Fibroblast of peridontal ligament (primary cell): ENCODE data around the gene FARS2.
A peak's percentile ranks its signal among the peaks of the same experiment; 100 is the strongest.

ENCODE experiments used
- DNase-seq: peaks from one replicate; pipeline ENCODE4 v3.0.0-alpha.2; 2010; ENCODE audit errors: extremely low read depth

Gene FARS2

DNA sequence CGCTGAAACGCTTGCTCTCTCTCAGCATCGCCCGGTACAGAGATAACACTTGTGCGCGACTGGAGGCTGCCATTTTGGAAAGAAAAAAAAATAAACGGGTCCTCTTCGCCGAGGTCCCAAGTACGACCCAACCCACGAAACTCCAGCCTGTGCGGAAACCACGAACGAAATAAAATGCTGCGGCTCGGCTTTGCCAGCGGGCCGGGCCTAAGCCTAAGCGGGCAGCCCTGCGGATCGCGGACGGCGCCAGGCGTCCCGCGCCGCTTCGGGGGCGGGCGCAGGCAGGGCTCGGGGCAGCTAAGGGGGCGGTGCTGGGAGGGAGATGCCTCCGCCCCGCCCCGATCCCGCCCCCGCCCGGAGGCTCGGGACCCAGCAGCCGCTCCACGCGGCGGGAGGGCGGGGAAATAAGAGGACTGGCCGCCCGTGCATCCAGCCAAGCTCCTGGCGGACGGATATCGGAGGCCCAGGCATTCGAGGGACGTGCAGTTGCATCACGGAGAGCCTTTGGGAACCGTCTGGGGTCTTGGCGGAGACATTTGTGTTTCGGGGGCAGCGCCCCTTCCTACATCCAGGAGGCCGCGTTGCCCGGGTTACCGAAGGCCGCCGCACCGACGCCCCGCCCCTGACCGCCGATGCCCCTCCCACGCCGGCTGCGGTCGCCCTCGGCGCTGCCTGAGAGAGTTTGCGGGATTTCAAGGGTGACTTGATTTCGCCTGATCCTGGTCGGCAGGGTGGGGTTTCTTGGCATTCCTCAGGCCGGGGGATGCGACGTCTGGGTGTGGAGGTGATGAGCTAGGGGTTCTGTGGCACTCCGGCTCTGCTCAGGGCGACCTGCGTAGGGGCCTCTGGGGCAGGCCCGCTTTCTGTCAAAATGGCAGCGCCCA lies at the start of gene FARS2, which contains the start of gene LYRM4:
FARS2 (plus strand) TSS at position 853 of the 884 bp plus-strand sequence.
LYRM4 (minus strand) TSS at position 290 of the 884 bp plus-strand sequence; CDS start at position 73, 217 bp downstream.
- peak; percentile 78 for DNase-seq

DNA sequence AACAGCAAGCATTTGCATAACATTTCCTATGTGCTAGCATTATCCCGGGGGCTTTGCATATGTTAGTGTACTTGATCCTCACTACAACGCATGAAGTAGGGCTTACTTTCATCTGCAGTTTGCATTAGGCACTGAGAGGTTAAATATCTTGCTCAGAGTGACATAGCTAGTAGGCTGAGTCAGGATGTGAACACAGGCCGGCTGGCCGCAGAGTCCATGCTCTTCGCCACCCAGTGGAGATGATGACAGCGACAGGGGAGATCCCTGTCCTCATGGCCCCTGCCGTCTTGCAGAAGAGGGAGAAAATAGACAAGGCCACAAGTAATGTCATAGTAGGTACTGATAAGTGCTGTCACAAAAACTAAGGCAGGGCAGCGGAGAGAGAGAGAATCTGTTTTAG lies 47.5 kb upstream of the FARS2 start:
- peak; percentile 39 for DNase-seq

DNA sequence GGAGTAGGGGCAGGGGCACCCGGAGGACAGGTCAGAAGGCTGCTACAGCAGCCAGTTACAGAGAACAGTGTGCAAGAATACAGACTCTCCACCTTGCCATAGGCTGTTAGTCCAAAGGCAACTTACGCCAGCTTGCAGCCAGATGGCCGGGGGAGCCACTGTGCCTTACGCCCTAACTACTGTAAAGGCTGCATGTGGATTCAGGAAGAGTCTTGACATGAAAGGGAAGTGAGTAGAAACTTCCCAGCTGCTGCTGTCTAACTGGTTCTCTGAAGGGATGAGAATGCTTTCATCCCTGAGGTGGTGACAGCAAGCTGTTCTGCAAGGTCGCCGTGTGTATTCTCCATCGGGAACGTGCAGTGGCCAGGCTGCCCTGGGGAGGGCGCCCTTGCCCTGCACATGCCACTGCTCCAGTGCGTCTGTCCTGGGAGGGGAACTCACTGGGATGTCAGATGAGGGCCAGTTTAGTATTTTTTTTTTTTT lies 46.7 kb upstream of the FARS2 start:
- peak; percentile 38 for DNase-seq

DNA sequence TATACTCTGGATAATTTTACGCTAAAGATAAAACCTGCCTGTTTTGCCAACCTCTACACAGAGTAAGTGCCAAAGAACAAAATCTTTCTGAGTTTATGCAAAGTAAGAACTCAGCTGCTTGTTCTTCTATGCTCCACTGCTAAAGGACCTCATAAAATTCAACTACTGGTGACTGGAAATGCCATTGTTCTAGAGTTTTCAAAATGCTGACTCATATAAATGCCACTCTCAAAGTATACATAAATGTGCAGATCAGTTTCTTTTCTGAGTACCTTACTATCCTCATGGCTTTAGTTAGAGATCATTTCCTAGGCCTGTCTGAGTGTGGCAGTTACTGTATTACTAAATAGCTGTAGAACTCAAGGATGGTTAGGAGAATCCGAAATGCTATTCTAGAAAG lies 46.2 kb upstream of the FARS2 start:
- peak; percentile 66 for DNase-seq

DNA sequence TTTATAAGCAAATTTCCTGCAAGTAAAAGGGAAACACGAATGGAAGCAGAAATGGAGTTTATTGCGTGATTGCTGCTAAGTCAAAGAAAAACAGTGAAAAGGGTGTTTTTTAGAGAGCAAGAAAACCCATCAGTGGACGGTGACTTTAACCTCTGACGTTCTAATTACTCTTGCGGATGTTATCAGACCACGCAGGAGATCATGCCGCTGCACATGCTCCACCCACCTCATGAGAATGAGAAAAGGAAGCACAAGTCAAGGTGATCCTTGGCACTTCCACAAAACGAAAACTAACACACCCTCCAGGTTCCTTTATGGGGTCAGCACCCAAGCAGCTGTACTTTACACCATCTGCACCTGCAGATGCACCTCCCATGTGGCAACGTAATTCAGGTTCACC lies 45.5 kb upstream of the FARS2 start:
- DNase-seq, result no peak

DNA sequence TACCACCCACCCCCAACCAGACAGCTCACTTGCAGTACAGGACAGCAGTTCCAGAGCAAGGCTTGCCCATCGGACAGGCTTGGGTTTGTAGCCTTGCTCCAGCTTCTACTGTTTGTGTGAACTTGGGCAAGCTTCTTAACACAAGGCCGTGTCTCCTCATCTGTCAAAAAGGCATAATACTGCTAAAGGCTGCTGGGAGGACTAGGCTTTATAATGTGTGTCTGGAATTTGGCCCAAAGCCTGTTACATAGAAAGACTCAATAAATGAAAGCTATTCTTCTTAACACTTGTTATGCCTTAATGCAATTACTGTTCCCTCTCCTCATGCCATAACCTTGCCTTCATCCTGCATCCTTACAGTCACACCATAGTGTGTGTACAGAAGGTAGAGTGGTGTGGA lies 44.0 kb upstream of the FARS2 start:
- DNase-seq, result no peak

DNA sequence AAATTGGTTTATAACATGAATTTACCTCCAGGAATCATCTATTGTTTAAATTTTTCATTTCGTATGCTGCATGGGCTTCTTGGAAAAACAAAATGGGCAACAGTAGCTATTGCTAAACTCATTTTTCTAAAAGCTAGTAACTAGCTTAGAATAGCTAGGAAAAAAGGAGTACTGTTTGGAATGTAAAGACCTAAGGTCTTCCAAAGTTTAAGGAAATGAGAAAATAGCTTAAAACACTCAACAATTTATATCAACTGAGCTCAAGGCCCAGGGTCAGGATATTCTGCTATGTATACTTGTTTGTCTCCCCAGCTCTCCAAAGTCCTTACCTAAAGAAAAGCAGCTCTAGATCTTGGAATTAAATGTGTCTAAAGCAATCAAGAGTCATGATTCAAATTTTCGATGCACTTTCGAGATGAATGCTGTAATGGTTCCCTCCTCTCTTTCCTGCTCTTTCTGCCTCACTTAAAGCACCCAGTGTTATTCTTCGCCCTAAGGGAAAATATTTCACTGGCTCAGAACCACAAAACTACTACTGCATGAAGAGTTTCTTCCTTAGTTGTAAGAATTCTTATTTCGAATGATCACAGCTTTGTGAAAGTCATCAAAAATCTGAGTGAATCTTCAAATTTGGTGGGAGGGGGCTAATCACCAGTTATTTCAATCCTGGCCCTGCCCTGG lies 42.2 kb upstream of the FARS2 start:
- DNase-seq, result no peak

DNA sequence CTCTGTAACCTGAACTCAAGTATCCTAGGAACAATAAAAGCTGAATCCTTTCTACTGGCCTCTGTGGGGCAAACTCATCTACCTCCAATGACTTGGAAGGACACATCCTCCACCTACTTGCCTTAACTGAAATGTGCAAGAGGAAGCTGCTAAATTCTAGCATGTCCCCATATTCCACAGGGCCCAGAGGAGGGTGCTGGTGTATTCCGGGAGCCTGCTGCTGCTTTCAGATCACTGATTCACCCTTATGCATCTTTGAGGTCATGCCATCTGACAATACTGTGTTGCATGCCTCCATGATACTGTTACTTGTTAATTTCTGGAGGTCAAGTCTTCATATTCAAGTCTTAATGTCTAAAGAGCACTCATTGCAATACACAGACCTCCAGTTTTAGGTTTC lies 40.9 kb upstream of the FARS2 start:
- DNase-seq, result no peak

DNA sequence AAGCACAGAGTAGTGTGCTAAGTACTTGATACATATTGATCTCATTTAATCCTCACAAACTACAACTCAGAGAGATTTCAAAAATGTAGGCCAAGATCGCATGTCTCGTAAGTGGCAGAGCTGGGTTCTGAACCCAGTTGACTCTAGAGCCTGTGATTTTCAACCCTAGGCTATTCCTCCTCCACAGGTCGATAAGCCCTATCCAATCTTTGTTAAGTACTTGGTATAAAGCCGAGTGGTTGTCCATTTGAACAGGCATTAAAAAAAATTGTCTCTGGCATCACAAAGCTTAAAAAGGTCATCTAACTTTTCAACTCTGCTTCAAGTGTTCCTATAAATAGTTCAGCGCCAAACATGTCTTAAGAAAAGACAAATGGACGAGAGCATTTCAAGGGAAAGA lies 38.0 kb upstream of the FARS2 start:
- no peak for DNase-seq

DNA sequence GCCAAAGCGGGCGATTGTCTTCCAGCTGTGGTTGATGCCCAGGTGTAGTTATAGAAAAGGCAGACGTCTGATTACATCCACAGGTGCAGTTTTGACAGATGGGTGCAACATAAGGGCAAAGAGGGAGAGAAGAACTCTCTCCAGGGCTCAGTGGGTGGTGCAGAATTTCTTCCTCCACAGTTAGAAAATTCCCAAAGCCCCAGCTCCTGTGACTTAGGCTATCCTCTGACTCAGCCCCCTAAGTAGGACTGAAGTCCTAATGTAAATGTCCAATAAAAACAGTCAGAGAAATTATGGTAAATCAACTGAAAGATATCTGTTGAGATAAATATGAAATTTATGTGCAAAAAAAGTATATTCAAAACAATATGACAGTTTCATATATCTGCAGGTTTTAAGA lies 32.0 kb upstream of the FARS2 start:
- DNase-seq, result no peak

DNA sequence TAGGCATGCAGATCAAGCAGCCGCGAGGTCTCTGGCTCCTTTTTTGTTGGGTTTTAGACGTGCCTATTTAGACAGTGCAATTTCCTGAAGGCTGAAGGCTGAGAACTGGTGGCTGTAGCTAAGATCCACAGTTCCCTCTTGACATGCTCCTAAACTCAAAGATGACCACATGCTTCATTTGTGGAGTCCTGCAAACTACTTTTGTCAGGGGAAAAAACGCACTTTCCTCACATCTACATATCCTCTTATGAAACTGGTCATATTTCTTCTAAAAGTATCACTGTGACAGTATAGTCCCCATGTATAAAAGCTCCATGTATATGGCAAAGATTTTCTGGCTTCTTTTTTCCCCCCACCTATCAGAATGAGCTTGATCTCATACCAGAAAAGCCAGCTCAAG lies 31.2 kb upstream of the FARS2 start:
- DNase-seq, result no peak

DNA sequence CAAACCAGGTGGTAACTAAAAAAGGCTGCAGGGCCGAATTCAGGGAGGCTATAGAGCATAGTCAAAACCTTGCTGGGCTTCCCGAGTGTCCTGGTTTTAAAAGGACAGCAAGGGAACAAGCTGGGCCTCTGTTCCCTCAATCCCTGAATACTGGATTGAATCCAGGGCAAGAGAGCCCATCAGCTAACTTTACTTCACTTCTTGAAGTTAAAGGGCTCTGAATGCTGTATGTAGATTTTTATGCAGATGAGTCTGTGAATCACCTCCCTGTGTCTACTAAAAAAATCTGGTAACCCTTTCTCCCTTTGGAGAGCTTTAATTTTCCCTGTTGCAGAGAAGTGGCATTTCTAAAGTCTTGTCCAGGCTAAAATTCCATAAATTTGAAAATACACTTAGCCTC lies 30.0 kb upstream of the FARS2 start:
- no peak for DNase-seq

DNA sequence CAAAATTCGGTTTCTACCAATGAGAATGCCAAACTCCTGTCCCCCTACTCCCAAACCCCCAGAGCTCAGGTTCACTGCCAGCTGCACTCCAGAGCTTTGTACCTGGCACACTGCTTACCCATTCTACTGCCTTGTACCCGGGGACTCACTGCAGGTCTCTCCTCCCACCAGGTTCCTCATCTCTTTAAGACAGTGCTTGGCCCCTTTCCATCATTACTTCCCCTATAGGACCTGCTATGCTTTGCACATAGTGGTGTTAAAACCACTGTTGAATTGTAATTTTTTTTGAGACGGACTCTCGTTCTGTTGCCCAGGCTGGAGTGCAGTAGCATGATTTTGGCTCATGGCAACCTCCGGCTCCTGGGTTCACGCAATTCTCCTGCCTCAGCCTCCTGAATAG lies 26.4 kb upstream of the FARS2 start:
- no peak for DNase-seq

DNA sequence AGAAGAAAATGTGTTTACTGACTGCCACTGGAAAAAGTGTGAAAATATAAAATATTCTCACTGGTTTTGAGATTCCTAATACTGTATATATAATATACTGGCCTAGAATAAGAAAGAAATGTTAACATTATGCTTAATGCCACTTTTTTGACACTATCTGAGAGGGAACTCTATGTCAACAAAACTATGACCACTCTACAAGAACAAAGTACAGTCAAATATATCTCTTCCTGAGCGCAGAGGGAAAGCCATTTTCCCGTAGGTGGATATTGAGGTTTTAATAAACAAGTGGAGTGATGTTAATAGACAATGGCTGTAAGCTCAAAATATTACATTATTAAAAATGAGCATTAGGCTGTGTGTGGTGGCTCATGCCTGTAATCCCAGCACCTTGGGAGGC lies 25.5 kb upstream of the FARS2 start:
- DNase-seq, result no peak

DNA sequence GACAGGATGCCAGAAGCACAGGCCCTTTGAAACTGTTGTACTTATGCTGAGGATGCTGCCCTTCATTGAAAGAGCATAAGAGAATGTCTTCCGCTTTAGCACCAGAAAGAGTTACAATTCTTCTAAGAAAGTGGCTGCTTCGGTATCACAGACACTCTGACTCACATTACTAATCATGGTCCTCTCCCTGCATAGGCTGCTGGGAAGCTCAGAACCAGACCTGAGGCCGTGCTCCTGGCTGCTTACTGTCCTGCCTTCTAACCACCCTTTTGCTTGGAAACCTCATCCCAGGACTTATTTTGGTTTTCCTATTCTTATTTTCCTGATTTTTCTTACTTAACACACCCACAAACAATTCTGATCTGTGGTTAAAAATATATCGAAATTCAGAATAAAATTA lies 23.5 kb upstream of the FARS2 start:
- DNase-seq, result no peak

DNA sequence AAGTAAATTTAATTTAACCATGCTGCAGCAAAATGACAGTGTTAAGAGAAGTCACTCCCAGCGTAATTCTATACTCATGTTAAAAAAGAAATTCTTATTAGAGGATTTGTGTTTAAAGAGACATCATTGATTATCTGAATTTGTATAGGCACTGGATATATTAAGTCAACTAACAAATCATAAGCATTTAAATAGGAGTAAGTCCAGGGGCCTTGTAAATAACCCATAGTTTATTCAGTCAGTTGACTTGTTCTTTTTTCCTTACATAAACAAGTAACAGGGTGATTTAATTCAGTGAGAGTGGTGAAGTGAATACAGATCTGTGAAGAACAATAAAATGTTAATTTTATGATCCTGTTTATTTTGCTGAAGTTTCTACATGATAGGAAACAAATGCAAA lies 23.0 kb upstream of the FARS2 start:
- DNase-seq, result no peak

DNA sequence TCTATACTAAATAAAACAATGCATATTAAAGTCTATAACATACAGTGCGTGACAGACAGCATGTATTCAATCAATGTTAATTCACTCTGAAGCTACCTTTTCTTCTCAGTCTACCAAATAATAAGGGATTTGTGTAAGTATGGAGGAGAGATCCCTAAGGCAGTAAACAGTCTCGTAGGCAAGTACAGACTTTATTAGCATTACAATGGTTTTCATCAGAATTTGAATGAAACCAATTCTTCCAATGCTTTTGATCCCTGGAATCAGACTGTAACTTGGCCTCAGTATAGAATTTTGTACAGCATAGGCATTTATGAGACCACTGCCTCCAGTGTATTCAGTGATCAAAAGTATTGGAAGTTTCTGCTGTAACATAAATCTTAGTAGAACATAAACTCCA lies 20.1 kb upstream of the FARS2 start:
- no peak for DNase-seq

DNA sequence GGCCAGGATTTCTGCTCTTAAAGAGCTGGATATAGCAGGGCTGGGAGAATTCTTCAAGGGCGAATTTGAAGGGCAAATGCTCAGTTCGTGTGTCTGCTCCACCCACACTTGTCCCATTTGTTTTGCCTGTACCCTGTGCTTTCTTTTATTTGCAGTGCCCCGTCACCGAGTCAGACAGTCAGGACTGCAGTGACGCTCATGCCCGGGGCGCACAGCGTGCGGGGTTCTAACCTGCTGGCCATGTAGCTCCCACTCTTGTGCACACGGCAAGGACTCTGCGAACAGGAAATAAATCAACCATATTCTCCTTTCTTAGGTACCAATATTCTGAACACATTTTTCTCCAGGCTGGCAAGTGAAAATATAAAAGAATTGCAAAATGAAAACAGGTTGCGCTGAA lies 18.2 kb upstream of the FARS2 start:
- no peak for DNase-seq

DNA sequence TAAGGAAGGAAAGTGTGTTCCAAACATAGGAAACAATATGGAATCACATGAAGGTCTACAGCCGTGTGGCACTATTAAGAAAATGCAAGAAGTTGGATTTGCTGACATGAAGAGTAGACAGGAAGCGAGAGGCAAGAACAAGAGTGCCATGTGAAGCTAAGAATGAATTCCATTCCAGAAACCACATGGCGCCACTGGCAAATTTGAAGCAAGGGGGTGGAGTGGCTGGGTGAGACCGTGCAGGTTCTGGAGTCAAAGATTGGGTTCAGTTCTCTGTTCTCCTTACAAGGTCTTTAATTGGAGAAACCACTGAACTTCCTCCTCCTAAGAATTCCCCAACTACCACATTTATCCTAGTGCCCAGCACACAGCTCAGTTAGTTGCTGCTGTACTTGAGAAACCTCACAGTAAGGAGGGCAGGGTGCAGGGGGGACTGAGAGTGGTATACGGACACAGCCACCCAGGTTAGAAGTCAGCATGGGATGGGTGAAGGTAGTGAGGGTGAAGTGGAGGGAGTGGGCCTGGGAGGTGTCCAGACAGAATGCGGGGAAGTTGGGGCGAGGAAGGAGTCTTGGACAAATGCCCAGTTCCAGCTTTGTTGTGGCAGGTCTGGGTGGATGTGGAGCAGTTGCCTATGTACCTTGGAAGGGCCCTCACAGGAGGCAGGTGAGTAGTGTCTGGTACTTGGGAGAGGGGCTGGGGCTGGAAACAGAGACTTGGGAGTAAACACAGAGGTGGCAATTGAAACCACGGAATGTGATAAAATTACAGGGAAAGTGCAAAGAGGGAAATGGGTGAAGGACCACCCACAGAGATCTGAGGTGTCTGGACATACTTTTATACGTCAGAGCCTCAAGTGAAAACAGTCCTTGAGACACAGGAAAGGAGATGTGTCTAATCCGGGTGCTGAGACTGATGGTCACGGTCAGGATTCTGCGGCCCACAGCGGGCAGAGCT lies 14.9 kb upstream of the FARS2 start:
- DNase-seq, result no peak

DNA sequence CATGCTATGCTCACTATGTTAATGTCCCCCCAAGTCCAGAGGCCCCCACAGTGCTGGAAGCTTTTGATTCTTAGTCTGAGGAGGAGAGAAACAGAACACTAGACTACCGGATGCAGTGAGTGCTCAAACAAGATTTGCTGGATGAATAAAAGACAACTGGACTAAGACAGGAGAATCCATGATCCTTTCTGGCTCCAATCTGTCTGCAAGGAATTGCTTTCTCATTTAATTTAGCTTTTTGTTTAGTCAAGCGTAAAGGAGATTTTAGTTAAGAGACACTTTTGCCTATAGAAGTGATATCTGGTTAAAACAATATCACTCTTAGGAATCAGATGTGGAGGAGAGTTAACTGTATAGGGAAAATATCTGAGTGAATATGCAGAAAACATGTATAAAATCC lies 14.1 kb upstream of the FARS2 start:
- DNase-seq, result no peak

DNA sequence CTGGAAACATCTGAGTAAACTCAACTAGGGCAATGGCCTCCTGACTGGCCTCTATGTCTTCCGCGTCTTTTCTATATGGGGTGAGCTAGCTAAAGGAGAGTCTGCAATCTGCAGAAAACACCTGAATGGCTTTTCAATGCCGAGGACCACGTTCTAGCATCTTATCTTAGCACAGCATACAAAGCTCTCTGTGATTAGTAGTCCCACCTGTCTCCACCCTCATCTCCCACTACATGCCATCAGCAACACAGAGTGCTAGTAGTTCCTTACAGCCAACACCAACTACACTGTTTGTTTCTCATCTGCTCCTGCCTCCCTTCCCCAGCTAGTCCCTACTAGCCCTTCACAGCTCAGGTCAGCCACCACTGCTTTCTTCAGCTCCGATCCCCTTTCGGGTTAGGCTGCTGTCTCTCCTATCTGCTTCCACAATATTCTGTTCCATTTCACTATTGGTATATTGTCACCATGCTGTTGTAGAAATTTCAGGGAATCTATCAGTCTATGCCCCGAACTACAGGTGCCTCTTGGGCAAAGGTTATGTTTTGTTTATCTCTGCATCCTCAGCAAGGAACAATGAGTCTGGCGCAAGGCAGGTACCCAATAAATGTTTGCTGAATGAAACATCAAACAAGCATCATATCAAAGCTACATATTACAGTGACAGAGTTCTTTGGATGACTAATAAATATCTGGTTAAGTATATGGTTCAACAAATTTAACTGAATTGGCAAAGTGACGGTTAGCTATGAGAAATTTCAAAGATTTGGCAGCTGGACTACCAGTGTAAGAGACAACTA lies 12.8 kb upstream of the FARS2 start:
- no peak for DNase-seq
